HG03521 (cell line): ENCODE measurements around the gene C1orf50.
"Not testable (repeated sequence)": the region's sequence is repeated elsewhere in the genome, so short reads cannot be mapped to it uniquely, and the experiment has no call there.

Experiments used
- ATAC-seq: cut with Tn5 transposase; IDR thresholded peaks from one replicate; pipeline ENCODE4 v1.9.1; 2021; ENCODE audit warnings: mild to moderate bottlenecking, moderate library complexity; ENCODE audit not compliant: unreplicated experiment

Gene C1orf50

GRCh38 chr1:42739753-42740700 is 27.0 kb upstream of the C1orf50 start, which contains the start of gene CLDN19:
CLDN19 (minus strand) TSS chr1:42740236; CDS start chr1:42740063, 173 bp downstream.
- no peak for ATAC-seq

GRCh38 chr1:42740851-42741580 is 26.0 kb upstream of the C1orf50 start:
- no peak for ATAC-seq

GRCh38 chr1:42741706-42742105 is 25.3 kb upstream of the C1orf50 start:
- no peak for ATAC-seq

- no peak for ATAC-seq
These were observed 24.9 kb upstream of the C1orf50 start for GRCh38 chr1:42742141-42742540.

- no peak for ATAC-seq
These were observed 24.3 kb upstream of the C1orf50 start for GRCh38 chr1:42742617-42743316.

GRCh38 chr1:42743317-42744147 is 23.5 kb upstream of the C1orf50 start:
- ATAC-seq = no peak

GRCh38 chr1:42744148-42744413 is 23.0 kb upstream of the C1orf50 start:
- ATAC-seq = no peak

GRCh38 chr1:42745851-42746250 is 21.2 kb upstream of the C1orf50 start:
- ATAC-seq = no peak

- no peak for ATAC-seq
These were observed 20.5 kb upstream of the C1orf50 start for GRCh38 chr1:42746436-42747105.

GRCh38 chr1:42747125-42747524 is 19.9 kb upstream of the C1orf50 start:
- ATAC-seq = no peak

- no peak for ATAC-seq
These were observed 19.0 kb upstream of the C1orf50 start for GRCh38 chr1:42748021-42748420.

GRCh38 chr1:42748461-42749410 is 18.3 kb upstream of the C1orf50 start:
- ATAC-seq = no peak

- no peak for ATAC-seq
These were observed 17.0 kb upstream of the C1orf50 start for GRCh38 chr1:42750041-42750440.

GRCh38 chr1:42751511-42752070 is 15.5 kb upstream of the C1orf50 start:
- ATAC-seq = not testable (repeated sequence)

- no peak for ATAC-seq
These were observed 14.8 kb upstream of the C1orf50 start for GRCh38 chr1:42752284-42752683.

GRCh38 chr1:42753070-42753469 is 14.0 kb upstream of the C1orf50 start:
- no peak for ATAC-seq

- ATAC-seq = no peak
These were observed 9.8 kb upstream of the C1orf50 start for GRCh38 chr1:42756956-42757891.

- no peak for ATAC-seq
These were observed 9.2 kb upstream of the C1orf50 start for GRCh38 chr1:42757892-42758275.
